IMR-90 (cell line): Measurements from ENCODE around the gene BRK1. TPM values are rescaled to one million over a fixed set of nuclear protein-coding genes. Genes with fewer than 3 reads are reported as not detected.

Experiments used
- ATAC-seq: fragments of 200-7000 bp; cut with Tn5 transposase; 2 replicates; pipeline ENCODE4 v1.9.1; 2020; ENCODE audit warnings: low read depth, mild to moderate bottlenecking, moderate library complexity
- BruUV-seq: library from RNA; stranded (reverse); fragments of 400-500 nt; replicated peaks from 2 replicates; lab custom pipeline; 2021; lab: Mats Ljungman, UMichigan
- CTCF ChIA-PET: fragments of 300-600 bp; formaldehyde crosslinking; extraction: SDS; loops from one replicate; lab custom pipeline; 2021; ENCODE audit warnings: antibody characterized with exemption; lab: Yijun Ruan, JAX
- POLR2A ChIA-PET: fragments of 300-600 bp; sonication (Branson Sonifier 250); formaldehyde crosslinking; loops from one replicate; lab custom pipeline; 2022; ENCODE audit warnings: antibody characterized with exemption; ENCODE audit not compliant: unreplicated experiment; lab: Charles Lee
- DNase-seq: peaks from one replicate; pipeline ENCODE4 v3.0.0; 2013
- H2AFZ ChIP-seq: replicated peaks from 2 replicates; pipeline ENCODE3; 2013; ENCODE audit warnings: low read length, mild to moderate bottlenecking; ENCODE audit not compliant: poor library complexity
- H2AK5ac ChIP-seq: 2 replicates; pipeline ENCODE4 v1.6.1; 2013; ENCODE audit warnings: low read depth, low read length, inconsistent platforms
- H2AK9ac ChIP-seq: replicated peaks from 2 replicates; pipeline ENCODE3; 2013; ENCODE audit warnings: mild to moderate bottlenecking, low read depth, low read length, moderate library complexity; ENCODE audit not compliant: poor library complexity
- H2BK120ac ChIP-seq: 2 replicates; pipeline ENCODE4 v1.6.1; 2013; ENCODE audit warnings: low read depth, low read length, inconsistent platforms
- H2BK15ac ChIP-seq: 3 replicates; pipeline ENCODE4 v1.6.1; 2013; ENCODE audit warnings: low read depth, low read length, inconsistent platforms
- H2BK20ac ChIP-seq: 2 replicates; pipeline ENCODE4 v1.6.1; 2013; ENCODE audit warnings: low read depth, mild to moderate bottlenecking, inconsistent platforms, low read length, moderate library complexity
- H2BK5ac ChIP-seq: 2 replicates; pipeline ENCODE4 v1.6.1; 2013; ENCODE audit warnings: mild to moderate bottlenecking, low read depth, low read length, inconsistent platforms; ENCODE audit not compliant: poor library complexity, severe bottlenecking
- H3K14ac ChIP-seq: replicated peaks from 2 replicates; pipeline ENCODE4 v1.6.1; 2013; ENCODE audit warnings: low read depth, low read length, inconsistent platforms
- H3K18ac ChIP-seq: 2 replicates; pipeline ENCODE4 v1.6.1; 2013; ENCODE audit warnings: low read depth, low read length, control low read depth
- H3K23ac ChIP-seq: 2 replicates; pipeline ENCODE4 v1.6.1; 2013; ENCODE audit warnings: low read depth, low read length, inconsistent platforms
- H3K27ac ChIP-seq: 2 replicates; pipeline ENCODE4 v1.5.1; 2013; ENCODE audit warnings: mild to moderate bottlenecking, control low read depth, low read length; ENCODE audit not compliant: insufficient read depth
- H3K27me3 ChIP-seq: 2 replicates; pipeline ENCODE4 v1.6.1; 2013; ENCODE audit warnings: low read length; ENCODE audit not compliant: control insufficient read depth, insufficient read depth
- H3K36me3 ChIP-seq: 2 replicates; pipeline ENCODE4 v1.6.1; 2013; ENCODE audit warnings: low read length, mixed read lengths; ENCODE audit not compliant: control insufficient read depth, insufficient read depth
- H3K4ac ChIP-seq: 2 replicates; pipeline ENCODE4 v1.6.1; 2013; ENCODE audit warnings: low read depth, low read length, inconsistent platforms
- H3K4me1 ChIP-seq: 2 replicates; pipeline ENCODE4 v1.6.1; 2013; ENCODE audit warnings: low read length, mixed read lengths; ENCODE audit not compliant: control insufficient read depth, insufficient read depth
- H3K4me2 ChIP-seq: 2 replicates; pipeline ENCODE4 v1.6.1; 2013; ENCODE audit warnings: low read depth, mild to moderate bottlenecking, control low read depth, low read length, moderate library complexity
- H3K4me3 ChIP-seq: 2 replicates; pipeline ENCODE4 v1.5.1; 2013; ENCODE audit warnings: low read depth, mild to moderate bottlenecking, control low read depth, low read length, moderate library complexity; ENCODE audit not compliant: insufficient read depth
- H3K56ac ChIP-seq: 2 replicates; pipeline ENCODE4 v1.6.1; 2013; ENCODE audit warnings: low read length, inconsistent platforms; ENCODE audit not compliant: insufficient read depth; ENCODE audit errors: extremely low read depth
- H3K79me1 ChIP-seq, 2 experiments: 2 replicates each; pipeline ENCODE4 v1.6.1; 2013; ENCODE audit warnings: low read length in 2 of 2, inconsistent platforms in 1 of 2, low read depth in 1 of 2
- H3K9ac ChIP-seq: 2 replicates; pipeline ENCODE4 v1.6.1; 2013; ENCODE audit warnings: low read depth, low read length, control low read depth
- H3K9me1 ChIP-seq: 2 replicates; pipeline ENCODE4 v1.6.1; 2013; ENCODE audit warnings: low read length, inconsistent platforms; ENCODE audit not compliant: insufficient read depth
- H3K9me3 ChIP-seq: 2 replicates; pipeline ENCODE4 v1.6.1; 2013; ENCODE audit warnings: low read length; ENCODE audit not compliant: control insufficient read depth, insufficient read depth
- H4K20me1 ChIP-seq: 2 replicates; pipeline ENCODE4 v1.6.1; 2013; ENCODE audit warnings: low read length, inconsistent platforms; ENCODE audit not compliant: insufficient read depth
- H4K5ac ChIP-seq: 2 replicates; pipeline ENCODE4 v1.6.1; 2013; ENCODE audit warnings: mild to moderate bottlenecking, low read depth, low read length, control low read depth
- H4K8ac ChIP-seq, 2 experiments: 2 replicates each; pipeline ENCODE4 v1.6.1; 2013; ENCODE audit warnings: low read depth in 2 of 2, low read length in 2 of 2, control low read depth in 1 of 2, inconsistent platforms in 1 of 2
- H4K91ac ChIP-seq: 2 replicates; pipeline ENCODE4 v1.6.1; 2013; ENCODE audit warnings: low read depth, low read length, inconsistent platforms; ENCODE audit not compliant: insufficient read depth
- BHLHE40 ChIP-seq: fragments of 150-350 bp; IDR thresholded peaks from 2 replicates; pipeline ENCODE4 v1.6.1; 2016; ENCODE audit warnings: mild to moderate bottlenecking, low read depth, low read length
- CHD1 ChIP-seq: IDR thresholded peaks from 2 replicates; pipeline ENCODE4 v1.6.1; 2012; ENCODE audit warnings: low read depth, low read length, improper control_type of control experiment
- CTCF ChIP-seq: conservative IDR thresholded peaks from 2 replicates; pipeline ENCODE4 v1.5.1; 2012; ENCODE audit warnings: mild to moderate bottlenecking, low read depth, low read length, improper control_type of control experiment
- ELK1 ChIP-seq: fragments of 150-350 bp; IDR thresholded peaks from 2 replicates; pipeline ENCODE4 v1.6.1; 2016; ENCODE audit warnings: low read depth, mild to moderate bottlenecking, low read length, moderate library complexity, borderline replicate concordance
- FOS ChIP-seq: fragments of 150-350 bp; IDR thresholded peaks from 2 replicates; pipeline ENCODE4 v1.6.1; 2016; ENCODE audit warnings: low read depth, low read length
- MAZ ChIP-seq: IDR thresholded peaks from 2 replicates; pipeline ENCODE4 v1.6.1; 2012; ENCODE audit warnings: low read depth, mild to moderate bottlenecking, low read length, improper control_type of control experiment, moderate library complexity, borderline replicate concordance
- MXI1 ChIP-seq: IDR thresholded peaks from 2 replicates; pipeline ENCODE4 v1.6.1; 2012; ENCODE audit warnings: low read depth, mild to moderate bottlenecking, low read length, moderate library complexity, borderline replicate concordance
- NFE2L2 ChIP-seq: fragments of 150-350 bp; IDR thresholded peaks from 2 replicates; pipeline ENCODE4 v1.6.1; 2016; ENCODE audit warnings: low read depth, mild to moderate bottlenecking, low read length
- POLR2A ChIP-seq: IDR thresholded peaks from 2 replicates; pipeline ENCODE4 v1.6.1; 2012; ENCODE audit warnings: mild to moderate bottlenecking, low read depth, low read length
- RAD21 ChIP-seq: IDR thresholded peaks from 2 replicates; pipeline ENCODE4 v1.6.1; 2012; ENCODE audit warnings: low read length, improper control_type of control experiment
- RCOR1 ChIP-seq: IDR thresholded peaks from 2 replicates; pipeline ENCODE4 v1.6.1; 2012; ENCODE audit warnings: mild to moderate bottlenecking, low read length, improper control_type of control experiment; ENCODE audit not compliant: insufficient replicate concordance
- RFX5 ChIP-seq: IDR thresholded peaks from 2 replicates; pipeline ENCODE4 v1.8.0; 2012; ENCODE audit warnings: low read depth, mild to moderate bottlenecking, low read length, moderate library complexity
- SMC3 ChIP-seq: fragments of 150-350 bp; IDR thresholded peaks from 2 replicates; pipeline ENCODE4 v1.6.1; 2016; ENCODE audit warnings: low read depth, mild to moderate bottlenecking, antibody characterized with exemption, low read length, moderate library complexity
- WGBS, 2 experiments: methylation state at CpG; one replicate each; pipeline versions ENCODE4 v1.1.5 to v1.1.7; 2013; ENCODE audit warnings: missing lambda C conversion rate in 2 of 2; ENCODE audit not compliant: insufficient read length in 1 of 2; ENCODE audit errors: extremely low coverage in 2 of 2; 5-methylcytosine and 5-hydroxymethylcytosine counted together
- dilution Hi-C: fragments of 300-500 bp; cut with HindIII; formaldehyde crosslinking; loops from one replicate; pipeline ENCODE4 v1.14.3; 2018; ENCODE audit warnings: low sequenced_read_pairs; ENCODE audit not compliant: unreplicated experiment
- in situ Hi-C: fragments of 300-500 bp; cut with MboI; formaldehyde crosslinking; loops from 3 replicates; pipeline ENCODE4 v1.14.3; 2019; ENCODE audit warnings: low sequenced_read_pairs, inconsistent platforms, mixed read lengths
- intact Hi-C: fragments of 100-400 bp; cut with micrococcal nuclease; formaldehyde crosslinking; loops from 2 replicates; pipeline ENCODE4 v1.10.0; 2022
- polyA plus RNA-seq, 3 experiments: library from polyadenylated mRNA; depleted of rRNA; stranded (reverse); fragments of >200 nt; gene quantifications; 2 replicates each; pipeline ENCODE4 v1.2.3, GENCODE V29; 2012; ENCODE audit warnings: low replicate concordance in 1 of 3
- total RNA-seq: library from RNA; depleted of rRNA; stranded (reverse); fragments of >200 nt; gene quantifications from 2 replicates; pipeline ENCODE4 v1.2.3, GENCODE V29; 2012
- TF ChIP-seq, protein P1 (sequence below): fragments of 150-350 bp; IDR thresholded peaks from 2 replicates; pipeline ENCODE4 v1.6.1; 2017; ENCODE audit warnings: mild to moderate bottlenecking, antibody characterized with exemption, low read length, low read depth

The BRK1 gene
- total and polyA plus RNA-seq, 2 of the 4 experiments (the other 2 are of a cell fraction) = 81.4 to 235 TPM

DNA sequence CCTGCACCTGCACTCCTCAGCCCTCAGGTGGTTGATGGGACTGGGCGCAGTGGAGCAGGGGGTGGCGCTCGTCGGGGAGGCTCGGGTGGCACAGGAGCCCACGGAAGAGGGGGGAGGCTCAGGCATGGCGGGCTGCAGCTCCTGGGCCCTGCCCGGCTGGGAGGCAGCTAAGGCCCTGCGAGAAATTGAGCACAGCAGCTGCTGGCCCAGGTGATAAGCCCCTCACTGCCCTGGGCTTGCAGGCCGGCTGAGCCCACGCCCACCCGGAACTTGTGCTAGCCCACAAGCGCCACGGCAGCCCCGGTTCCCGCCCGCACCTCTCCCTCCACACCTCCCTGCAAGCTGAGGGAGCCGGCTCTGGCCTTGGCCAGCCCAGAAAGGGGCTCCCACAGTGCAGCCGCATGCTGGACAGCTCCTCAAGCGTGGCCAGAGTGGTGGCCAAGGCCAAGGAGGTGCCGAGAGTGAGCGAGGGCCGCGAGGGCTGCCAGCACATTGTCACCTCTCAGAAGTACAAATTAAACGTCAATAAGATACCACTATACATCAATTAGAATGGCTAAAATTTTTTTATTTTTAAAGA is 21.0 kb downstream of the BRK1 start:
- Histone ChIP-seq H3K27ac (no peak overlapping the region), H4K8ac (no peak overlapping the region), H4K5ac (no peak overlapping the region), H3K9me3 (no peaks in the 10 kb centered on the region), H3K4me2 (no peak overlapping the region), H4K91ac (no peak overlapping the region), H2AK5ac (no peak overlapping the region), H2BK5ac (no peak overlapping the region), H4K20me1 (no peaks in the 10 kb centered on the region; the same call in 1 of the 2 replicates), H3K9me1 (no peaks in the 10 kb centered on the region), H3K23ac (no peak overlapping the region), H2BK15ac (no peak overlapping the region), H3K4me3 (no peak overlapping the region), H3K9ac (no peak overlapping the region), H3K14ac (no peak overlapping the region), H2AK9ac (no peak overlapping the region), H3K4me1 (no peaks in the 10 kb centered on the region), H3K56ac (no peak overlapping the region), H2BK120ac (no peak overlapping the region), H3K79me1 (0 out of 4 replicates have a peak, but pooled peaks cover 0 to 4% of the 10 kb centered on the region in 2 experiments), H2AFZ (no peak overlapping the region), H3K27me3 (no peaks in the 10 kb centered on the region), H3K4ac (no peak overlapping the region), H2BK20ac (no peak overlapping the region), H3K36me3 (no peaks in the 10 kb centered on the region), H3K18ac (no peak overlapping the region)
- dilution Hi-C loops (no loop called here), in situ Hi-C loops (no loop called here), intact Hi-C loops (no loop called here)
- no peak for ATAC-seq
- POLR2A ChIA-PET = no interaction called here
- no TSS peak for BruUV-seq
- CTCF ChIA-PET = no interaction called here
- TF ChIP-seq POLR2A (no peak), RCOR1 (no peak), MXI1 (no peak), CHD1 (no peak), SMC3 (no peak), FOS (no peak), BHLHE40 (no peak), NFE2L2 (no peak), CTCF (no peak), ELK1 (no peak), MAZ (no peak), RAD21 (no peak), RFX5 (no peak)
- TF ChIP-seq, protein P1, sequence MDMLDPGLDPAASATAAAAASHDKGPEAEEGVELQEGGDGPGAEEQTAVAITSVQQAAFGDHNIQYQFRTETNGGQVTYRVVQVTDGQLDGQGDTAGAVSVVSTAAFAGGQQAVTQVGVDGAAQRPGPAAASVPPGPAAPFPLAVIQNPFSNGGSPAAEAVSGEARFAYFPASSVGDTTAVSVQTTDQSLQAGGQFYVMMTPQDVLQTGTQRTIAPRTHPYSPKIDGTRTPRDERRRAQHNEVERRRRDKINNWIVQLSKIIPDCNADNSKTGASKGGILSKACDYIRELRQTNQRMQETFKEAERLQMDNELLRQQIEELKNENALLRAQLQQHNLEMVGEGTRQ = no peak
- WGBS, 2 experiments = 52% methylated on average over 2 of the region's 25 CpGs; no CpG with 5 or more reads in 1 of the 2 experiments
- no peak for DNase-seq
